ENCODE results near the gene CCNC.

The CCNC gene

DNA sequence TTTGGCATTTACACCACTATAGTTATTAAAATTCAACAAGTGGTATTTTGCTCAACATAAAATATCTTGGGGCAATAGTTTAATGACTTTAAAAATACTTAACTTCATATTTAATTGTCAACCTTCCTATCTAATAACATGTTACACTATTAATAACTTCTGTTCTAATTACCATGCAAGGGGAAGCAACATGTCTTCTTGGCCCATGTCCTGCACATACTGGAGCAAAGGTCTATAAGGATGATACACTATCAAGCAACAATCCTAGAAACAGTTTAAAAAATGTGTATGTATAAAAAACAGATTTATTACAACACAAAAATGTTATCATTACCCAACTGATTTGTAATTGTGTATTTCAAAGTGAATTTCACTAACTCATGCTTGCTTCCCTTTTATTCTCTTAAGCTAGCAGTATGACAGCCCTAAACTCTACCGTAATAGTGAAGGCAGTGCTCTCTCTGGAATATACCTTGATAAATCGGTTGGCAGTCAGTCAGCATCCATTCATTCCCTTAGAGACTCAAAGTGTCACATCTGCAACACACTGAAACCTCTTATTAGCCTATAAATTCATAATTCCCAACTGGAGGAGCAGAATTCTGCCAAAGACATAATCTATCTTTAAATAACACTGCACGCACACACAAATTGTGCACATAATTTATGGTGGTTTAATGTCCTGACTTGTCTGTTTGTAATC lies 18.3 kb downstream of the CCNC start:
- H3K27ac ChIP-seq = no peak overlapping the region
- no peak for TF ChIP-seq CTCF (conservative IDR thresholded peaks at IDR 0.05)
- no peak for TF ChIP-seq ZFX (IDR thresholded peaks at IDR 0.05)

DNA sequence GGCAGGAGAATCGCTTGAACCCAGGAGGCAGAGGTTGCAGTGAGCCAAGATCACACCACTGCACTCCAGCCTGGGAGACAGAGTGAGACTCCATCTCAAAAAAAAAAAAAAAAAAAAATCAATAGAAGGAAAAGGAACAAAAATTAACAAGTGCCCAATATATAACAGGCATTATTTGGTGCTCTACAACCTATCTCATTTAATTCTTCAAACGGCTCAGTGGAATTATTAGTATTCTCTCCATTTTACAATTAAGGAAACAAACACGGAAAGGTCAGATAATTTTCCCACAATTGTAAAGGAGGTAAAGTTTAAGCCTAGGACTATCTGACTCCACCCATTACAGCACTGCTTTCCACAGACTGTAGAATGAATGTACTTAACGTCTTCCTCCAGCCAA lies 19.8 kb downstream of the CCNC start:
- H3K27ac ChIP-seq = no peak overlapping the region
- TF ChIP-seq ZFX (IDR thresholded peaks at IDR 0.05) (no peak), CTCF (conservative IDR thresholded peaks at IDR 0.05) (no peak)

DNA sequence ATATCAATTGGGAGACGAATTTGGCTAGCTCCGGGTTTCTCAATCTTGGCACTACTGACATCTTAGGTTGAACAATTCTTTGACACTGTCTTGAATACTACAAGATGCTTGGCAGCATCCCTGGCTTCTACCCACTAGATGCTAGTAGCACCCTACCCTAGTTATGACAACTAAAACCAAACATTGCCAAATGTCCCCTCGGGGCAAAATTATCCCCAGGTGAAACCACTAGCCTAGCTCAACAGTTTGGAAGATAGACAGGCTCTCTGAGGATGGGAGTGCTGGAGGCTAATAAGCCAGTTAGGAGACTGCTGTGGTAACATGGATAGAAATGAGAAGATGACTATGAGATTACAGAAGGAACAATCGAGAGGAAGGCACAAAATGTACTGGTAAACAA lies 20.9 kb downstream of the CCNC start:
- no peak overlapping the region for H3K27ac ChIP-seq
- TF ChIP-seq CTCF (conservative IDR thresholded peaks at IDR 0.05) = no peak
- no peak for TF ChIP-seq ZFX (IDR thresholded peaks at IDR 0.05)

GRCh38 chr6:99545442-99545841 lies 23.0 kb downstream of the CCNC start:
- no peak for TF ChIP-seq CTCF (conservative IDR thresholded peaks at IDR 0.05)
- TF ChIP-seq ZFX (IDR thresholded peaks at IDR 0.05) = no peak
- H3K27ac ChIP-seq = no peak overlapping the region

GRCh38 chr6:99543968-99544367 lies 24.5 kb downstream of the CCNC start:
- no peak for TF ChIP-seq ZFX (IDR thresholded peaks at IDR 0.05)
- TF ChIP-seq CTCF (conservative IDR thresholded peaks at IDR 0.05) = no peak; the same call in 1 of the 2 replicates

DNA sequence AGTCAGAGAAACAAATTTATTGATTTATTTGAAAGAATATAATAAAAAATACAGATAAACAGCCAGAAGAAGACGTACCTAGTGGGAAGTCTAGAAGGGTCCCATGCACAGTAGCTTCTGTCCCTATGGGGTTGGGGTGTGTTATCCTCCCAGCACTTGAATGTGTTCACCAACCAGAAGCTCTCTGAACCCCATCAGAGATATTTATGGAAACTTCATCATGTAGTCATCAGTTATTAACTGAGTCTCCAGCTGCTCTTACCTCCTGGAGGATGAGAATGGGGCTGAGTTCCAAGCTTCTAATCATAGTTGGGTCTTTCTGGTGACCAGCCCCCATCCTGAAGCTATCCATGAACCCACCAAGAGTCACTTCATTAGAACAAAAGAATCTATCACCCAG lies 37.8 kb downstream of the CCNC start:
- no peak for TF ChIP-seq CTCF (conservative IDR thresholded peaks at IDR 0.05)
- TF ChIP-seq ZFX (IDR thresholded peaks at IDR 0.05) = no peak
- H3K27ac ChIP-seq = no peak overlapping the region

More at GRCh38 chr6:99543968-99544367, 24.5 kb downstream of the CCNC start:
- H3K27ac ChIP-seq = no peak overlapping the region

DNA sequence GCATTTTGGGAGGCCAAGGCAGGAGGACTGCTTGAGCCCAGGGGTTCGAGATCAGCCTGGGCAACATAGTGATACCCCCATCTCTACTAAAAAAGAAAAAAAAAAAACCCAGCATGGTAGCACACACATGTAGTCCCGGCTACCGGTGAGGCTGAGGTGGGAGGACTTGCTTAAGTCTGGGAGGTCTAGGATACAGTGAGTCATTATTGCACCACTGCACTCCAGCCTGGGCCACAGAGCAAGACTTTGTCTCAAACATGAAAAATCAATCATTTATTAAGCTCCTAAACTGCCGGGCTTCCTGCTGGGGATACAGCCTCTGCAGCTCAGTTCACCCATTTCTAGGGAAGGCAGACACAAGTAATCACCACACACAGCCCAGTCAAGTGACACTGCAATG lies 45.9 kb downstream of the CCNC start:
- no peak overlapping the region; the same call in 1 of the 2 replicates for H3K27ac ChIP-seq
- TF ChIP-seq ZFX (IDR thresholded peaks at IDR 0.05) = no peak
- TF ChIP-seq CTCF (conservative IDR thresholded peaks at IDR 0.05) = no peak

Measured in C4-2B (cell line).